Caco-2 (cell line): ENCODE measurements around the gene SLC2A4. TPM values are rescaled to one million over a fixed set of nuclear protein-coding genes. Genes with fewer than 3 reads are reported as not detected.

Experiments
- BruUV-seq: library from RNA; stranded (reverse); fragments of 400-500 nt; replicated peaks from 2 replicates; lab custom pipeline; 2021; lab: Mats Ljungman, UMichigan
- CTCF ChIA-PET: fragments of 300-600 bp; sonication (Branson Sonifier 250); formaldehyde crosslinking; loops from one replicate; lab custom pipeline; 2022; ENCODE audit warnings: antibody characterized with exemption; lab: Charles Lee
- POLR2A ChIA-PET: fragments of 300-600 bp; sonication (Branson Sonifier 250); formaldehyde crosslinking; loops from one replicate; lab custom pipeline; 2022; ENCODE audit warnings: antibody characterized with exemption; lab: Charles Lee
- DNase-seq, 2 experiments: peaks; one replicate each; pipeline versions ENCODE4 v3.0.0 to v3.0.0-alpha.2; 2020 to 2022
- H3K27me3 ChIP-seq: replicated peaks from 2 replicates; pipeline ENCODE4 v1.6.0; 2011; ENCODE audit warnings: low read length; ENCODE audit not compliant: control insufficient read depth, insufficient read depth
- H3K36me3 ChIP-seq: 2 replicates; pipeline ENCODE4 v1.5.1; 2011; ENCODE audit warnings: low read length; ENCODE audit not compliant: control insufficient read depth, insufficient read depth
- H3K4me1 ChIP-seq: fragments of 250-450 bp; sonication (Bioruptor Pico); 2 replicates; pipeline ENCODE4 v1.5.1; 2020; ENCODE audit warnings: mild to moderate bottlenecking
- H3K4me3 ChIP-seq: 2 replicates; pipeline ENCODE4 v1.5.1; 2011; ENCODE audit warnings: low read depth, mild to moderate bottlenecking, control low read depth, low read length
- H3K9me3 ChIP-seq: fragments of 250-450 bp; sonication (Bioruptor Pico); 2 replicates; pipeline ENCODE4 v1.5.1; 2020; ENCODE audit warnings: mild to moderate bottlenecking, moderate library complexity
- H3K27ac Mint-ChIP-seq: one replicate; pipeline ENCODE4 v1.8.0; 2022; ENCODE audit warnings: mixed read lengths; ENCODE audit not compliant: unreplicated experiment
- H3K27me3 Mint-ChIP-seq: one replicate; pipeline ENCODE4 v1.8.0; 2022; ENCODE audit warnings: mixed read lengths; ENCODE audit not compliant: insufficient read depth, unreplicated experiment
- H3K36me3 Mint-ChIP-seq: one replicate; pipeline ENCODE4 v1.8.0; 2022; ENCODE audit warnings: mild to moderate bottlenecking, mixed read lengths; ENCODE audit not compliant: insufficient read depth, unreplicated experiment
- H3K4me1 Mint-ChIP-seq: one replicate; pipeline ENCODE4 v1.8.0; 2022; ENCODE audit warnings: low read depth, mixed read lengths; ENCODE audit not compliant: unreplicated experiment
- H3K4me3 Mint-ChIP-seq: one replicate; pipeline ENCODE4 v1.8.0; 2022; ENCODE audit warnings: mild to moderate bottlenecking, moderate library complexity, mixed read lengths; ENCODE audit not compliant: unreplicated experiment
- H3K9me3 Mint-ChIP-seq: one replicate; pipeline ENCODE4 v1.8.0; 2022; ENCODE audit warnings: mixed read lengths; ENCODE audit not compliant: unreplicated experiment
- intact Hi-C: fragments of 100-400 bp; cut with micrococcal nuclease; formaldehyde crosslinking; loops from one replicate; pipeline ENCODE4 v1.10.0; 2022; ENCODE audit not compliant: unreplicated experiment
- total RNA-seq: library from RNA; stranded (reverse); gene quantifications from 2 replicates; pipeline ENCODE4 v1.2.3, GENCODE V29; 2022
- TF ChIP-seq, protein P1 (sequence below), 2 experiments: fragments of 200-600 bp in 1 of 2; IDR thresholded peaks; 1 replicate in 1 of 2; 2 replicates in 1 of 2; pipeline versions ENCODE4 v1.5.1 to v1.8.0; 2011 to 2022; ENCODE audit warnings: antibody characterized with exemption in 1 of 2, control low read depth in 1 of 2, inconsistent platforms in 1 of 2, low read depth in 1 of 2, low read length in 1 of 2, mild to moderate bottlenecking in 1 of 2, moderate library complexity in 1 of 2; ENCODE audit not compliant: insufficient read depth in 1 of 2, severe bottlenecking in 1 of 2, unreplicated experiment in 1 of 2

SLC2A4 gene
- total RNA-seq, 1 experiment from 2014 or later, result 0.88 TPM

GRCh38 chr17:7237761-7238419, 43.6 kb upstream of the SLC2A4 start:
- TF ChIP-seq, protein P1, sequence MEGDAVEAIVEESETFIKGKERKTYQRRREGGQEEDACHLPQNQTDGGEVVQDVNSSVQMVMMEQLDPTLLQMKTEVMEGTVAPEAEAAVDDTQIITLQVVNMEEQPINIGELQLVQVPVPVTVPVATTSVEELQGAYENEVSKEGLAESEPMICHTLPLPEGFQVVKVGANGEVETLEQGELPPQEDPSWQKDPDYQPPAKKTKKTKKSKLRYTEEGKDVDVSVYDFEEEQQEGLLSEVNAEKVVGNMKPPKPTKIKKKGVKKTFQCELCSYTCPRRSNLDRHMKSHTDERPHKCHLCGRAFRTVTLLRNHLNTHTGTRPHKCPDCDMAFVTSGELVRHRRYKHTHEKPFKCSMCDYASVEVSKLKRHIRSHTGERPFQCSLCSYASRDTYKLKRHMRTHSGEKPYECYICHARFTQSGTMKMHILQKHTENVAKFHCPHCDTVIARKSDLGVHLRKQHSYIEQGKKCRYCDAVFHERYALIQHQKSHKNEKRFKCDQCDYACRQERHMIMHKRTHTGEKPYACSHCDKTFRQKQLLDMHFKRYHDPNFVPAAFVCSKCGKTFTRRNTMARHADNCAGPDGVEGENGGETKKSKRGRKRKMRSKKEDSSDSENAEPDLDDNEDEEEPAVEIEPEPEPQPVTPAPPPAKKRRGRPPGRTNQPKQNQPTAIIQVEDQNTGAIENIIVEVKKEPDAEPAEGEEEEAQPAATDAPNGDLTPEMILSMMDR (IDR thresholded peaks at IDR 0.05; ENCODE audit: insufficient read depth in 1 of 2, low read depth in 1 of 2, low read length in 1 of 2, severe bottlenecking in 1 of 2, unreplicated experiment in 1 of 2), result no peak
- peak; percentile 67 to 69 for DNase-seq
- ChIA-PET CTCF (interaction anchor here (0.6 to 1.1 kb wide), 2 partner anchors 17 to 414 kb away, joined by 3 read pairs; no protein-coding TSS in a partner anchor), POLR2A (interaction anchor here (0.6 kb wide), 1 partner anchor 202 kb away, joined by 3 read pairs; the partner anchor contains the start of gene FGF11)
- peaks cover 22% of the 10 kb centered on the region for H3K4me1 Mint-ChIP-seq
- peak overlapping the region; percentile 77 for H3K4me3 ChIP-seq
- H3K9me3 Mint-ChIP-seq, result no peaks in the 10 kb centered on the region
- peaks cover 6% of the 10 kb centered on the region; the same call in 1 of the 2 replicates for H3K4me1 ChIP-seq
- peaks cover 3% of the 10 kb centered on the region for H3K27me3 Mint-ChIP-seq
- intact Hi-C loops, result no loop called here
- no TSS peak for BruUV-seq
- peak overlapping the region; percentile 93 for H3K4me3 Mint-ChIP-seq
- H3K27ac Mint-ChIP-seq, result peak overlapping the region; percentile 82
- H3K36me3 Mint-ChIP-seq, result peaks cover 68% of the 10 kb centered on the region
- no peaks in the 10 kb centered on the region for H3K9me3 ChIP-seq
- no peaks in the 10 kb centered on the region; the same call in 1 of the 2 replicates for H3K36me3 ChIP-seq
- no peaks in the 10 kb centered on the region for H3K27me3 ChIP-seq

DNA sequence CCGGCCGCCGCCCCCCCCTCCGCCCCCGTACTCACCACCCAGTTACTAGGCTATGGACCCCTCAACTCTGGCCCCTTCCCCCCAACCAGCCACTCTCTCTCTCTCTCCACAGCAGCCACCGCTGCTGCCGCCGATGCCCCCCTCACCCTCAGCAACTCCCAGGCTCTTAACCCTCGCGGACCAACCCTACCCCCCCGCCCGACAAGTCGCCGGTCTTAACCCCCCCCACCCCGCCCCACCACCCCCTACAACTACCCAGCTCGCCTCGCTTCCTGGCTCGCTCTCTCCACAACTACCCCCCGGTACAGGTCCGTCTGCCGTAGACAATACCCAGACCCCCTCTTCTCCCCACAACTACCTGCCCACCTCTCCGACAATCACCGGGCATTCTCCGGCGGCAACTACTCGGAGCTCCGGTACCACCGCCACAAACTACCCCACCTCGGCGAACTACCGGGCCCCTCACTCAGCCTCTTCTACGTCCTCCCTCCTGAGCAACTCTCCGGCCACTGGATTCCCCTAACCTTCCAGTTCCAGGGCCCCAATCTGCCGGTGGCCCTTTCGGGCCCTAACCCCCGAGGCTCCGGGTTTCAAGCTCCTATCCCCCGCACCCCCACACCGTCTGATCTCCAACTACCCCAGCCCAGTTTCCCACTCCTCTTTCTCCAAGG, 43.0 kb upstream of the SLC2A4 start:
- no peaks in the 10 kb centered on the region for H3K27me3 ChIP-seq
- H3K4me1 Mint-ChIP-seq, result peaks cover 22% of the 10 kb centered on the region
- H3K4me1 ChIP-seq, result peaks cover 6% of the 10 kb centered on the region; the same call in 1 of the 2 replicates
- no peaks in the 10 kb centered on the region for H3K9me3 ChIP-seq
- TF ChIP-seq, protein P1 (IDR thresholded peaks at IDR 0.05; ENCODE audit: insufficient read depth in 1 of 2, low read depth in 1 of 2, low read length in 1 of 2, severe bottlenecking in 1 of 2, unreplicated experiment in 1 of 2), result no peak
- no peaks in the 10 kb centered on the region for H3K9me3 Mint-ChIP-seq
- BruUV-seq, result no TSS peak
- peaks cover 74% of the 10 kb centered on the region for H3K36me3 Mint-ChIP-seq
- peak overlapping the region; percentile 82 for H3K27ac Mint-ChIP-seq
- peaks cover 3% of the 10 kb centered on the region for H3K27me3 Mint-ChIP-seq
- POLR2A ChIA-PET, result no interaction called here
- no peaks in the 10 kb centered on the region; the same call in 1 of the 2 replicates for H3K36me3 ChIP-seq
- H3K4me3 ChIP-seq, result peak overlapping the region; percentile 77
- no peak for DNase-seq
- CTCF ChIA-PET, result interaction anchor here (0.7 to 1.4 kb wide), 3 partner anchors 18 to 71 kb away, joined by 3 to 4 read pairs (median 3); no protein-coding TSS in a partner anchor
- H3K4me3 Mint-ChIP-seq, result peak overlapping the region; percentile 93
- intact Hi-C loops, result loop anchor here (1.0 kb wide), 1 partner anchor 14 kb away; the partner anchor contains the start of gene ELP5
